B cell (primary cell): ENCODE results near the gene DENND10.

ENCODE experiments used
- EZH2 ChIP-seq: IDR thresholded peaks from 2 replicates; pipeline ENCODE4 v1.6.1; 2012; ENCODE audit warnings: borderline replicate concordance, low read depth, mild to moderate bottlenecking, moderate library complexity, low read length; ENCODE audit not compliant: insufficient read depth, poor library complexity, severe bottlenecking
- TF ChIP-seq, protein P1 (sequence below): fragments of 200-600 bp; IDR thresholded peaks from one replicate; pipeline ENCODE4 v1.8.0; 2022; ENCODE audit warnings: antibody characterized with exemption, mild to moderate bottlenecking

DNA sequence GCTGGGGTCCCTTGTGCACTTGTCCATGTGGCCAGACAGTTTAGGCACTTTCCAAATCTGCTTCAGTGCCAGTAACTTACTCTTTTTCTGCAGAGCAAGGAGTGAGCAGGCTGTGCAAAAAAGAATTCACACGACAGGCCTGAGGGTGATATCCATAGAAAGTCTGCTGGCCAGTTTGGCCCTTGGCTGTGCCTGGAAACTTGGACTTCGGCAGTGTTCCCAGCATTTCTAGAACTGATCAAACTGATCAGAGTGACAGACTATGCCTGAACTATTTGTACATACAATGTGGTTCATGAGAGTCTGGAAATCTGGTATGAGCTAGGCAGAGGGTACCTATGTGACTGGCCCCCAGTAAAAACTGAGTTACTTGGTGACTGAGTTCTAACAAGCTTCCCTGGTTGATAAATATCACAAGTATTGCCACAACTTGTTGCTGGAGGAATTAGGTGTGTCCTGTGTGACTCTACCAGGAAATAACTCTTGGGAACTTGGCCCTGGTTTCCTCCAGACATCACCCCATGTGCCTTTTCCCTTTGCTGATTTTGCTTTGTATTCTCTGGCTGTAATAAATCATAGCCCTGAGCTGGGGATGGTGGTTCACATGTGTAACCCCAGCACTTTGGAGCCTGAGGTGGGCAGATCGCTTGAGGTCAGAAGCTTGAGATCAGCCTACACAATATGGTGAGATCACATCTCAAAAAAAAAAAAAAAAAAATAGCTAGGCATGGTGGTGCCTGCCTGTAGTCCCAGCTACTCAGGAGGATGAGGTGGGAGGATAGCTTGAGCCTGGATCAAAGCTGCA is 3.3 kb upstream of the DENND10 start:
- TF ChIP-seq, protein P1, sequence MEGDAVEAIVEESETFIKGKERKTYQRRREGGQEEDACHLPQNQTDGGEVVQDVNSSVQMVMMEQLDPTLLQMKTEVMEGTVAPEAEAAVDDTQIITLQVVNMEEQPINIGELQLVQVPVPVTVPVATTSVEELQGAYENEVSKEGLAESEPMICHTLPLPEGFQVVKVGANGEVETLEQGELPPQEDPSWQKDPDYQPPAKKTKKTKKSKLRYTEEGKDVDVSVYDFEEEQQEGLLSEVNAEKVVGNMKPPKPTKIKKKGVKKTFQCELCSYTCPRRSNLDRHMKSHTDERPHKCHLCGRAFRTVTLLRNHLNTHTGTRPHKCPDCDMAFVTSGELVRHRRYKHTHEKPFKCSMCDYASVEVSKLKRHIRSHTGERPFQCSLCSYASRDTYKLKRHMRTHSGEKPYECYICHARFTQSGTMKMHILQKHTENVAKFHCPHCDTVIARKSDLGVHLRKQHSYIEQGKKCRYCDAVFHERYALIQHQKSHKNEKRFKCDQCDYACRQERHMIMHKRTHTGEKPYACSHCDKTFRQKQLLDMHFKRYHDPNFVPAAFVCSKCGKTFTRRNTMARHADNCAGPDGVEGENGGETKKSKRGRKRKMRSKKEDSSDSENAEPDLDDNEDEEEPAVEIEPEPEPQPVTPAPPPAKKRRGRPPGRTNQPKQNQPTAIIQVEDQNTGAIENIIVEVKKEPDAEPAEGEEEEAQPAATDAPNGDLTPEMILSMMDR: no peak
- TF ChIP-seq EZH2: no peak
